Spleen (tissue), 7 donors: Measurements from ENCODE around the gene TSBP1.
A peak's percentile ranks its signal among the peaks of the same experiment; 100 is the strongest.

Experiments used
- POLR2A ChIP-seq, 3 donors: fragments of 450-650 bp; IDR thresholded peaks; one replicate each; pipeline ENCODE4 v1.5.1; 2017; ENCODE audit warnings: antibody characterized with exemption in 3 of 3, mild to moderate bottlenecking in 1 of 3
- POLR2AphosphoS5 ChIP-seq, 3 donors: sonication (generic); formaldehyde crosslinking; IDR thresholded peaks; one replicate each; pipeline ENCODE4 v1.5.1; 2017; ENCODE audit warnings: antibody characterized with exemption in 3 of 3
- TF ChIP-seq, protein P1 (sequence below), 11 experiments: fragments of 200-600 bp in 7 of 11; fragments of 450-650 bp in 4 of 11; sonication (generic) in 4 of 11; IDR thresholded peaks in 8 of 11; conservative IDR thresholded peaks in 3 of 11; 1 replicate in 7 of 11; 2 replicates in 4 of 11; pipeline versions ENCODE4 v1.4.0 to v1.8.0; 2016 to 2021; ENCODE audit warnings: antibody characterized with exemption in 11 of 11, inconsistent platforms in 4 of 11, mild to moderate bottlenecking in 1 of 11
- donor health status: DM: no; HTN: no; CAD: no; lungs with moderate emphysema.
- donor health status: DM: no; HTN: no; CAD: no.
- donor health status: DM: no; HTN: no; CAD: no.

- TF ChIP-seq, protein P1, sequence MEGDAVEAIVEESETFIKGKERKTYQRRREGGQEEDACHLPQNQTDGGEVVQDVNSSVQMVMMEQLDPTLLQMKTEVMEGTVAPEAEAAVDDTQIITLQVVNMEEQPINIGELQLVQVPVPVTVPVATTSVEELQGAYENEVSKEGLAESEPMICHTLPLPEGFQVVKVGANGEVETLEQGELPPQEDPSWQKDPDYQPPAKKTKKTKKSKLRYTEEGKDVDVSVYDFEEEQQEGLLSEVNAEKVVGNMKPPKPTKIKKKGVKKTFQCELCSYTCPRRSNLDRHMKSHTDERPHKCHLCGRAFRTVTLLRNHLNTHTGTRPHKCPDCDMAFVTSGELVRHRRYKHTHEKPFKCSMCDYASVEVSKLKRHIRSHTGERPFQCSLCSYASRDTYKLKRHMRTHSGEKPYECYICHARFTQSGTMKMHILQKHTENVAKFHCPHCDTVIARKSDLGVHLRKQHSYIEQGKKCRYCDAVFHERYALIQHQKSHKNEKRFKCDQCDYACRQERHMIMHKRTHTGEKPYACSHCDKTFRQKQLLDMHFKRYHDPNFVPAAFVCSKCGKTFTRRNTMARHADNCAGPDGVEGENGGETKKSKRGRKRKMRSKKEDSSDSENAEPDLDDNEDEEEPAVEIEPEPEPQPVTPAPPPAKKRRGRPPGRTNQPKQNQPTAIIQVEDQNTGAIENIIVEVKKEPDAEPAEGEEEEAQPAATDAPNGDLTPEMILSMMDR (IDR thresholded peaks at IDR 0.05 in 8 of 11, conservative IDR thresholded peaks at IDR 0.05 in 3 of 11): peak; percentile 81 to 97 (median 93)
- TF ChIP-seq POLR2AphosphoS5 (IDR thresholded peaks at IDR 0.05): peak; percentile 55 to 62 (median 57)
- no peak for TF ChIP-seq POLR2A (IDR thresholded peaks at IDR 0.05)
Observed at GRCh38 chr6:32244946-32245398, 126.7 kb downstream of the TSBP1 start.
